A673 (cell line): Measurements from ENCODE around the gene GGA3. TPM values are rescaled to one million over a fixed set of nuclear protein-coding genes. Genes with fewer than 3 reads are reported as not detected.
A peak's percentile ranks its signal among the peaks of the same experiment; 100 is the strongest.

Experiments
- BruUV-seq: library from RNA; stranded (reverse); fragments of 400-500 nt; replicated peaks from 2 replicates; lab custom pipeline; 2021; lab: Mats Ljungman, UMichigan
- CTCF ChIA-PET: fragments of 300-600 bp; sonication (Branson Sonifier 250); formaldehyde crosslinking; loops from one replicate; lab custom pipeline; 2022; ENCODE audit warnings: antibody characterized with exemption; lab: Charles Lee
- POLR2A ChIA-PET: fragments of 300-600 bp; sonication (Branson Sonifier 250); formaldehyde crosslinking; loops from one replicate; lab custom pipeline; 2022; ENCODE audit warnings: antibody characterized with exemption; ENCODE audit not compliant: low non-redundant PET; lab: Charles Lee
- DNase-seq: peaks from one replicate; pipeline ENCODE4 v3.0.0-alpha.2; 2015; ENCODE audit warnings: low spot score
- H3K27ac ChIP-seq: fragments of 200-600 bp; sonication (generic); 2 replicates; pipeline ENCODE4 v1.5.1; 2016; ENCODE audit warnings: mixed run types, low read depth, mild to moderate bottlenecking, mixed read lengths, antibody characterized with exemption, low read length; ENCODE audit not compliant: poor library complexity, severe bottlenecking
- H3K27me3 ChIP-seq: fragments of 200-600 bp; sonication (generic); replicated peaks from 2 replicates; pipeline ENCODE4 v1.6.1; 2017; ENCODE audit warnings: mixed run types, low read depth, mild to moderate bottlenecking, mixed read lengths, antibody characterized with exemption, low read length; ENCODE audit not compliant: insufficient read depth, poor library complexity
- H3K36me3 ChIP-seq: fragments of 200-600 bp; sonication (generic); 2 replicates; pipeline ENCODE4 v1.6.1; 2016; ENCODE audit warnings: mixed run types, mild to moderate bottlenecking, mixed read lengths, antibody characterized with exemption, low read length; ENCODE audit not compliant: insufficient read depth, poor library complexity, severe bottlenecking
- H3K4me1 ChIP-seq: fragments of 200-600 bp; sonication (generic); 2 replicates; pipeline ENCODE4 v1.6.1; 2017; ENCODE audit warnings: mixed run types, mild to moderate bottlenecking, mixed read lengths, antibody characterized with exemption, low read length; ENCODE audit not compliant: insufficient read depth, poor library complexity, severe bottlenecking
- H3K4me3 ChIP-seq: fragments of 200-600 bp; sonication (generic); 2 replicates; pipeline ENCODE4 v1.5.1; 2016; ENCODE audit warnings: low read depth, mixed run types, mild to moderate bottlenecking, mixed read lengths, low read length; ENCODE audit not compliant: poor library complexity, severe bottlenecking
- H3K9me3 ChIP-seq: fragments of 200-600 bp; sonication (generic); 2 replicates; pipeline ENCODE4 v1.6.1; 2016; ENCODE audit warnings: mixed run types, low read depth, mild to moderate bottlenecking, mixed read lengths, antibody characterized with exemption, low read length; ENCODE audit not compliant: poor library complexity, severe bottlenecking
- CTCF ChIP-seq: fragments of 300-800, 200-600 bp; sonication (generic); conservative IDR thresholded peaks from 2 replicates; pipeline ENCODE4 v1.5.1; 2017; ENCODE audit warnings: low read depth, mild to moderate bottlenecking, antibody characterized with exemption, low read length, moderate library complexity, mixed read lengths
- EZH2 ChIP-seq: fragments of 200-600 bp; sonication (generic); IDR thresholded peaks from 2 replicates; pipeline ENCODE4 v1.6.1; 2017; ENCODE audit warnings: borderline replicate concordance, low read depth, mild to moderate bottlenecking, mixed read lengths, antibody characterized with exemption, low read length; ENCODE audit not compliant: poor library complexity, severe bottlenecking
- intact Hi-C: fragments of 100-400 bp; cut with micrococcal nuclease; formaldehyde crosslinking; loops from one replicate; pipeline ENCODE4 v1.10.0; 2022; ENCODE audit not compliant: unreplicated experiment
- total RNA-seq: library from RNA; stranded (reverse); gene quantifications from 2 replicates; pipeline ENCODE4 v1.2.3, GENCODE V29; 2021

Gene GGA3
- total RNA-seq, 1 experiment from 2014 or later = 52.7 TPM

- TF ChIP-seq CTCF (no peak), EZH2 (no peak)
- Histone ChIP-seq H3K9me3 (no peaks in the 10 kb centered on the region), H3K27ac (no peak overlapping the region), H3K4me3 (no peak overlapping the region), H3K36me3 (peaks cover 86% of the 10 kb centered on the region), H3K4me1 (no peaks in the 10 kb centered on the region), H3K27me3 (no peaks in the 10 kb centered on the region)
- CTCF ChIA-PET = no interaction called here
- POLR2A ChIA-PET = no interaction called here
- no TSS peak for BruUV-seq
- DNase-seq = no peak
- intact Hi-C loops = no loop called here
These were observed 29.5 kb downstream of the GGA3 start for GRCh38 chr17:75231741-75232464.

- TF ChIP-seq EZH2 (no peak), CTCF (no peak)
- Histone ChIP-seq H3K36me3 (peaks cover 86% of the 10 kb centered on the region), H3K27ac (no peak overlapping the region), H3K9me3 (no peaks in the 10 kb centered on the region), H3K4me3 (no peak overlapping the region), H3K27me3 (no peaks in the 10 kb centered on the region), H3K4me1 (no peaks in the 10 kb centered on the region)
- no TSS peak for BruUV-seq
- ChIA-PET POLR2A (no interaction called here), CTCF (interaction anchor here (1.2 kb wide), 1 partner anchor 10 kb away, joined by 4 read pairs; no protein-coding TSS in a partner anchor)
- DNase-seq = no peak
- intact Hi-C loops = no loop called here
These were observed 30.3 kb downstream of the GGA3 start for GRCh38 chr17:75231071-75231470.

GRCh38 chr17:75228847-75229246, 32.6 kb downstream of the GGA3 start:
- intact Hi-C loops = no loop called here
- H3K4me1 ChIP-seq = no peaks in the 10 kb centered on the region
- H3K4me3 ChIP-seq = no peak overlapping the region
- ChIA-PET POLR2A (no interaction called here), CTCF (interaction anchor here (1.0 kb wide), 1 partner anchor 11 kb away, joined by 4 read pairs; no protein-coding TSS in a partner anchor)
- no peaks in the 10 kb centered on the region for H3K27me3 ChIP-seq
- peaks cover 81% of the 10 kb centered on the region for H3K36me3 ChIP-seq
- BruUV-seq = no TSS peak
- TF ChIP-seq CTCF (no peak), EZH2 (no peak)
- DNase-seq = no peak
- H3K9me3 ChIP-seq = no peaks in the 10 kb centered on the region
- H3K27ac ChIP-seq = peak overlapping the region; percentile 47
